Esophagus squamous epithelium (tissue), 4 donors: Measurements from ENCODE around the gene RANBP2.
"Not testable (repeated sequence)": the region's sequence is repeated elsewhere in the genome, so short reads cannot be mapped to it uniquely, and the experiment has no call there.

Experiments used
- POLR2A ChIP-seq, 4 donors: fragments of 450-650 bp; IDR thresholded peaks; one replicate each; pipeline ENCODE4 v1.6.1; 2017; ENCODE audit warnings: antibody characterized with exemption in 4 of 4, mild to moderate bottlenecking in 4 of 4, moderate library complexity in 3 of 4
- TF ChIP-seq, protein P1 (sequence below), 6 experiments: fragments of 450-650 bp in 4 of 6; fragments of 200-600 bp in 2 of 6; sonication (generic) in 2 of 6; IDR thresholded peaks; one replicate each; pipeline ENCODE4 v1.5.1; 2016 to 2019; ENCODE audit warnings: antibody characterized with exemption in 6 of 6, mild to moderate bottlenecking in 4 of 6, moderate library complexity in 4 of 6

- TF ChIP-seq, protein P1, sequence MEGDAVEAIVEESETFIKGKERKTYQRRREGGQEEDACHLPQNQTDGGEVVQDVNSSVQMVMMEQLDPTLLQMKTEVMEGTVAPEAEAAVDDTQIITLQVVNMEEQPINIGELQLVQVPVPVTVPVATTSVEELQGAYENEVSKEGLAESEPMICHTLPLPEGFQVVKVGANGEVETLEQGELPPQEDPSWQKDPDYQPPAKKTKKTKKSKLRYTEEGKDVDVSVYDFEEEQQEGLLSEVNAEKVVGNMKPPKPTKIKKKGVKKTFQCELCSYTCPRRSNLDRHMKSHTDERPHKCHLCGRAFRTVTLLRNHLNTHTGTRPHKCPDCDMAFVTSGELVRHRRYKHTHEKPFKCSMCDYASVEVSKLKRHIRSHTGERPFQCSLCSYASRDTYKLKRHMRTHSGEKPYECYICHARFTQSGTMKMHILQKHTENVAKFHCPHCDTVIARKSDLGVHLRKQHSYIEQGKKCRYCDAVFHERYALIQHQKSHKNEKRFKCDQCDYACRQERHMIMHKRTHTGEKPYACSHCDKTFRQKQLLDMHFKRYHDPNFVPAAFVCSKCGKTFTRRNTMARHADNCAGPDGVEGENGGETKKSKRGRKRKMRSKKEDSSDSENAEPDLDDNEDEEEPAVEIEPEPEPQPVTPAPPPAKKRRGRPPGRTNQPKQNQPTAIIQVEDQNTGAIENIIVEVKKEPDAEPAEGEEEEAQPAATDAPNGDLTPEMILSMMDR (IDR thresholded peaks at IDR 0.05) = not testable (repeated sequence)
- TF ChIP-seq POLR2A (IDR thresholded peaks at IDR 0.05) = not testable (repeated sequence)
These were observed 2.3 kb upstream of the RANBP2 start for GRCh38 chr2:108716971-108717370.
